GM18511 (cell line): ENCODE results near the gene SLC6A13.
"Not testable (repeated sequence)": the region's sequence is repeated elsewhere in the genome, so short reads cannot be mapped to it uniquely, and the experiment has no call there.

Experiments
- ATAC-seq: cut with Tn5 transposase; IDR thresholded peaks from one replicate; pipeline ENCODE4 v1.9.1; 2021; ENCODE audit warnings: mild to moderate bottlenecking, moderate library complexity; ENCODE audit not compliant: unreplicated experiment

Gene SLC6A13

GRCh38 chr12:218221-218620 lies 44.4 kb downstream of the SLC6A13 start:
- no peak for ATAC-seq

- ATAC-seq: not testable (repeated sequence)
Measured at GRCh38 chr12:217029-217428, 45.6 kb downstream of the SLC6A13 start.

- no peak for ATAC-seq
Measured at GRCh38 chr12:215116-215515, 47.5 kb downstream of the SLC6A13 start.

- ATAC-seq: no peak
Measured at GRCh38 chr12:214003-214741, 48.5 kb downstream of the SLC6A13 start, which contains the start of gene SLC6A12. TSS of gene SLC6A12 (minus strand) at chr12:214157. CDS start at chr12:209986, 4,171 bp downstream.

- ATAC-seq: no peak
Measured at GRCh38 chr12:213527-213932, 49.1 kb downstream of the SLC6A13 start.

- ATAC-seq: no peak
Measured at GRCh38 chr12:212715-213526, 49.7 kb downstream of the SLC6A13 start.

GRCh38 chr12:212415-212714 lies 50.3 kb downstream of the SLC6A13 start:
- no peak for ATAC-seq

GRCh38 chr12:211639-212414 lies 50.8 kb downstream of the SLC6A13 start:
- ATAC-seq: no peak

- ATAC-seq: no peak
Measured at GRCh38 chr12:211142-211465, 51.5 kb downstream of the SLC6A13 start.

GRCh38 chr12:210277-211141 lies 52.1 kb downstream of the SLC6A13 start:
- no peak for ATAC-seq

GRCh38 chr12:209851-210250 lies 52.8 kb downstream of the SLC6A13 start:
- ATAC-seq: no peak

- no peak for ATAC-seq
Measured at GRCh38 chr12:209246-209645, 53.4 kb downstream of the SLC6A13 start.

- ATAC-seq: no peak
Measured at GRCh38 chr12:208813-209212, 53.8 kb downstream of the SLC6A13 start.

- ATAC-seq: no peak
Measured at GRCh38 chr12:207804-208203, 54.8 kb downstream of the SLC6A13 start.

GRCh38 chr12:206746-207440 lies 55.7 kb downstream of the SLC6A13 start:
- no peak for ATAC-seq

- no peak for ATAC-seq
Measured at GRCh38 chr12:205026-205425, 57.6 kb downstream of the SLC6A13 start.

- no peak for ATAC-seq
Measured at GRCh38 chr12:204261-204678, 58.4 kb downstream of the SLC6A13 start.

- no peak for ATAC-seq
Measured at GRCh38 chr12:203462-204260, 59.0 kb downstream of the SLC6A13 start.

GRCh38 chr12:203074-203461 lies 59.6 kb downstream of the SLC6A13 start:
- ATAC-seq: no peak
